Prostate gland (tissue), 2 donors: Measurements from ENCODE around the gene CASQ2.

Experiments
- CTCF ChIP-seq, 4 experiments: fragments of 200-600 bp in 2 of 4; fragments of 450-650 bp in 2 of 4; sonication (generic) in 2 of 4; IDR thresholded peaks; 1 replicate in 3 of 4; 2 replicates in 1 of 4; pipeline ENCODE4 v1.5.1; 2016 to 2019; ENCODE audit warnings: antibody characterized with exemption in 4 of 4, mild to moderate bottlenecking in 2 of 4, moderate library complexity in 2 of 4
- POLR2A ChIP-seq: fragments of 450-650 bp; IDR thresholded peaks from one replicate; pipeline ENCODE4 v1.6.1; 2016; ENCODE audit warnings: antibody characterized with exemption, mild to moderate bottlenecking

DNA sequence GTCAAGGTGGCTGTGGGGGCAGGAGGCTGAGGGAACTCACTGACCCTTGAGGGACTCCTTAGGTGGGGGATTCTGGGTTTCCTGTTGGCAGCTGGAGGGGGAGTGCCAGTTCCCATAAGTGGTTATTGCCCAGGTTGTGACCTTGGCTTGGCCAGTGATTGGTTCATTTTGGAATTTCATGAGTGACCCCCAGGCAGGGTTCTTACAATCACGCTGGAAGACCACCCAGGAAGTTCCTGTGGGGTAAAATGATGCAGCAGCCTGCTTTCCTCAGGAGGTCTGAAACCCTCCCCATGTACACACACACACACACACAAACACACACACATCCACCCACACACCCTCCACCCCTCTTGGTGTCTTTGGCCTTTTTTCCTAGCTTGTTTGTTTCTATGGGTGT is 109.9 kb downstream of the CASQ2 start:
- TF ChIP-seq CTCF (IDR thresholded peaks at IDR 0.05): no peak
- TF ChIP-seq POLR2A: no peak
